LoVo (cell line): ENCODE results near the gene POLR1C.
"Not testable (repeated sequence)": the region's sequence is repeated elsewhere in the genome, so short reads cannot be mapped to it uniquely, and the experiment has no call there.

Source experiments
- DNase-seq: peaks from one replicate; pipeline ENCODE4 v3.0.0-alpha.2; 2016; ENCODE audit warnings: low spot score

POLR1C gene

GRCh38 chr6:43492673-43493072 lies 24.2 kb upstream of the POLR1C start:
- no peak for DNase-seq

GRCh38 chr6:43493230-43493629 lies 23.7 kb upstream of the POLR1C start:
- DNase-seq, result no peak

- no peak for DNase-seq
Measured at GRCh38 chr6:43493833-43494232, 23.1 kb upstream of the POLR1C start.

GRCh38 chr6:43494321-43494720 lies 22.6 kb upstream of the POLR1C start:
- no peak for DNase-seq

- DNase-seq, result no peak
Measured at GRCh38 chr6:43494766-43495165, 22.1 kb upstream of the POLR1C start.

GRCh38 chr6:43495409-43495941 lies 21.4 kb upstream of the POLR1C start:
- DNase-seq, result no peak

GRCh38 chr6:43496370-43497128 lies 20.3 kb upstream of the POLR1C start:
- DNase-seq, result no peak

- no peak for DNase-seq
Measured at GRCh38 chr6:43497129-43497396, 19.8 kb upstream of the POLR1C start.

GRCh38 chr6:43497689-43498088 lies 19.2 kb upstream of the POLR1C start:
- DNase-seq, result no peak

- DNase-seq, result not testable (repeated sequence)
Measured at GRCh38 chr6:43498291-43498690, 18.6 kb upstream of the POLR1C start.

GRCh38 chr6:43499028-43499815 lies 17.7 kb upstream of the POLR1C start:
- no peak for DNase-seq

GRCh38 chr6:43500921-43501320 lies 16.0 kb upstream of the POLR1C start:
- DNase-seq, result no peak

GRCh38 chr6:43502666-43503065 lies 14.2 kb upstream of the POLR1C start:
- DNase-seq, result no peak

- no peak for DNase-seq
Measured at GRCh38 chr6:43503443-43503842, 13.4 kb upstream of the POLR1C start.

- DNase-seq, result no peak
Measured at GRCh38 chr6:43504756-43505593, 11.9 kb upstream of the POLR1C start.

GRCh38 chr6:43505718-43506117 lies 11.2 kb upstream of the POLR1C start:
- DNase-seq, result no peak

- no peak for DNase-seq
Measured at GRCh38 chr6:43506171-43506570, 10.7 kb upstream of the POLR1C start.

- DNase-seq, result peak; percentile 75
Measured at GRCh38 chr6:43506667-43507471, 10.0 kb upstream of the POLR1C start.

GRCh38 chr6:43508481-43509141 lies 8.3 kb upstream of the POLR1C start:
- no peak for DNase-seq

GRCh38 chr6:43509142-43509983 lies 7.5 kb upstream of the POLR1C start:
- no peak for DNase-seq
